T-helper 2 cell treated with Interferon-gamma antibody and Interleukin-4, amounts not matched to agents 5 μg/mL and 100 μg/mL, for 36 hours (primary cell): ENCODE results near the gene IL10RA.

ENCODE experiments used
- DNase-seq: peaks from one replicate; pipeline ENCODE4 v3.0.0; 2021; ENCODE audit warnings: low spot score
- H3K27ac Mint-ChIP-seq: one replicate; pipeline ENCODE4 v1.8.0; 2021; ENCODE audit warnings: mild to moderate bottlenecking, mixed read lengths
- H3K27me3 Mint-ChIP-seq: one replicate; pipeline ENCODE4 v1.8.0; 2021; ENCODE audit warnings: low read depth, mixed read lengths
- H3K36me3 Mint-ChIP-seq: one replicate; pipeline ENCODE4 v1.8.0; 2021; ENCODE audit warnings: low read depth, mixed read lengths
- H3K4me1 Mint-ChIP-seq: one replicate; pipeline ENCODE4 v1.8.0; 2021; ENCODE audit warnings: low read depth, mixed read lengths
- H3K4me3 Mint-ChIP-seq: one replicate; pipeline ENCODE4 v1.8.0; 2022; ENCODE audit warnings: mild to moderate bottlenecking, moderate library complexity, mixed read lengths
- H3K9me3 Mint-ChIP-seq: one replicate; pipeline ENCODE4 v1.8.0; 2021; ENCODE audit warnings: mixed read lengths

Gene IL10RA

GRCh38 chr11:117950301-117950700 lies 35.9 kb upstream of the IL10RA start:
- Mint-ChIP-seq H3K4me3 (peak overlapping the region; percentile 85), H3K9me3 (no peaks in the 10 kb centered on the region), H3K36me3 (peaks cover 7% of the 10 kb centered on the region), H3K27me3 (no peaks in the 10 kb centered on the region), H3K27ac (peak overlapping the region; percentile 93), H3K4me1 (peaks cover 86% of the 10 kb centered on the region)
- peak; percentile 73 for DNase-seq

GRCh38 chr11:117950993-117951961 lies 34.9 kb upstream of the IL10RA start:
- Mint-ChIP-seq H3K4me1 (peaks cover 82% of the 10 kb centered on the region), H3K4me3 (peak overlapping the region; percentile 85), H3K36me3 (peaks cover 13% of the 10 kb centered on the region), H3K9me3 (peaks cover 4% of the 10 kb centered on the region), H3K27ac (peak overlapping the region; percentile 93), H3K27me3 (no peaks in the 10 kb centered on the region)
- DNase-seq, result peak; percentile 48

- peak overlapping the region; percentile 93 for H3K27ac Mint-ChIP-seq
These were observed 33.0 kb upstream of the IL10RA start for GRCh38 chr11:117953024-117953671.

GRCh38 chr11:117958949-117959348 lies 27.2 kb upstream of the IL10RA start:
- Mint-ChIP-seq H3K4me1 (peaks cover 53% of the 10 kb centered on the region), H3K36me3 (peaks cover 54% of the 10 kb centered on the region), H3K4me3 (peak overlapping the region; percentile 17), H3K27ac (no peak overlapping the region), H3K9me3 (peaks cover 41% of the 10 kb centered on the region), H3K27me3 (no peaks in the 10 kb centered on the region)
- no peak for DNase-seq

More at GRCh38 chr11:117953024-117953671, 33.0 kb upstream of the IL10RA start:
- peaks cover 78% of the 10 kb centered on the region for H3K4me1 Mint-ChIP-seq
- H3K9me3 Mint-ChIP-seq, result peaks cover 22% of the 10 kb centered on the region
- peaks cover 31% of the 10 kb centered on the region for H3K36me3 Mint-ChIP-seq
- DNase-seq, result no peak
- no peaks in the 10 kb centered on the region for H3K27me3 Mint-ChIP-seq
- peak overlapping the region; percentile 79 for H3K4me3 Mint-ChIP-seq

- Mint-ChIP-seq H3K27me3 (no peaks in the 10 kb centered on the region), H3K4me3 (peak overlapping the region; percentile 69), H3K4me1 (peaks cover 49% of the 10 kb centered on the region), H3K36me3 (peaks cover 50% of the 10 kb centered on the region), H3K27ac (peak overlapping the region; percentile 90), H3K9me3 (peaks cover 41% of the 10 kb centered on the region)
- DNase-seq, result no peak
These were observed 26.6 kb upstream of the IL10RA start for GRCh38 chr11:117959438-117960149.

GRCh38 chr11:117960406-117960805 lies 25.8 kb upstream of the IL10RA start:
- peak overlapping the region; percentile 2 for H3K4me3 Mint-ChIP-seq
- H3K4me1 Mint-ChIP-seq, result peaks cover 46% of the 10 kb centered on the region
- no peaks in the 10 kb centered on the region for H3K27me3 Mint-ChIP-seq
- peaks cover 50% of the 10 kb centered on the region for H3K36me3 Mint-ChIP-seq
- DNase-seq, result no peak
- peak overlapping the region; percentile 42 for H3K27ac Mint-ChIP-seq
- H3K9me3 Mint-ChIP-seq, result peaks cover 41% of the 10 kb centered on the region

GRCh38 chr11:117961896-117962295 lies 24.3 kb upstream of the IL10RA start:
- peaks cover 31% of the 10 kb centered on the region for H3K9me3 Mint-ChIP-seq
- no peaks in the 10 kb centered on the region for H3K27me3 Mint-ChIP-seq
- H3K27ac Mint-ChIP-seq, result no peak overlapping the region
- no peak for DNase-seq
- no peak overlapping the region for H3K4me3 Mint-ChIP-seq
- H3K4me1 Mint-ChIP-seq, result peaks cover 38% of the 10 kb centered on the region
- peaks cover 38% of the 10 kb centered on the region for H3K36me3 Mint-ChIP-seq

GRCh38 chr11:117962826-117963225 lies 23.4 kb upstream of the IL10RA start:
- Mint-ChIP-seq H3K36me3 (peaks cover 29% of the 10 kb centered on the region), H3K27ac (no peak overlapping the region), H3K4me1 (peaks cover 34% of the 10 kb centered on the region), H3K27me3 (no peaks in the 10 kb centered on the region), H3K4me3 (no peak overlapping the region), H3K9me3 (peaks cover 22% of the 10 kb centered on the region)
- no peak for DNase-seq

GRCh38 chr11:117966908-117967307 lies 19.3 kb upstream of the IL10RA start:
- H3K27ac Mint-ChIP-seq, result no peak overlapping the region
- H3K9me3 Mint-ChIP-seq, result no peaks in the 10 kb centered on the region
- H3K4me1 Mint-ChIP-seq, result peaks cover 38% of the 10 kb centered on the region
- H3K27me3 Mint-ChIP-seq, result no peaks in the 10 kb centered on the region
- peaks cover 12% of the 10 kb centered on the region for H3K36me3 Mint-ChIP-seq
- no peak for DNase-seq
- H3K4me3 Mint-ChIP-seq, result no peak overlapping the region

- H3K9me3 Mint-ChIP-seq, result no peaks in the 10 kb centered on the region
- peaks cover 57% of the 10 kb centered on the region for H3K4me1 Mint-ChIP-seq
- no peaks in the 10 kb centered on the region for H3K27me3 Mint-ChIP-seq
- DNase-seq, result no peak
- peak overlapping the region; percentile 61 for H3K4me3 Mint-ChIP-seq
- H3K27ac Mint-ChIP-seq, result peak overlapping the region; percentile 43
- peaks cover 17% of the 10 kb centered on the region for H3K36me3 Mint-ChIP-seq
These were observed 16.8 kb upstream of the IL10RA start for GRCh38 chr11:117969160-117969991.

- Mint-ChIP-seq H3K36me3 (peaks cover 20% of the 10 kb centered on the region), H3K9me3 (no peaks in the 10 kb centered on the region), H3K27ac (peak overlapping the region; percentile 65), H3K4me1 (peaks cover 64% of the 10 kb centered on the region), H3K27me3 (no peaks in the 10 kb centered on the region), H3K4me3 (peak overlapping the region; percentile 61)
- peak; percentile 56 for DNase-seq
These were observed 15.7 kb upstream of the IL10RA start for GRCh38 chr11:117970400-117971024.

- DNase-seq, result no peak
- no peak overlapping the region for H3K4me3 Mint-ChIP-seq
- no peak overlapping the region for H3K27ac Mint-ChIP-seq
- H3K27me3 Mint-ChIP-seq, result no peaks in the 10 kb centered on the region
- peaks cover 34% of the 10 kb centered on the region for H3K36me3 Mint-ChIP-seq
- no peaks in the 10 kb centered on the region for H3K9me3 Mint-ChIP-seq
- peaks cover 72% of the 10 kb centered on the region for H3K4me1 Mint-ChIP-seq
These were observed 14.2 kb upstream of the IL10RA start for GRCh38 chr11:117972044-117972443.
